Germinal center (tissue), 1 donor: ENCODE data around the gene SLC2A3.
"Not testable (repeated sequence)": the region's sequence is repeated elsewhere in the genome, so short reads cannot be mapped to it uniquely, and the experiment has no call there.

Source experiments
- DNase-seq: peaks from one replicate; pipeline ENCODE4 v3.0.0; 2012; ENCODE audit warnings: mixed read lengths, low spot score

SLC2A3 gene

DNA sequence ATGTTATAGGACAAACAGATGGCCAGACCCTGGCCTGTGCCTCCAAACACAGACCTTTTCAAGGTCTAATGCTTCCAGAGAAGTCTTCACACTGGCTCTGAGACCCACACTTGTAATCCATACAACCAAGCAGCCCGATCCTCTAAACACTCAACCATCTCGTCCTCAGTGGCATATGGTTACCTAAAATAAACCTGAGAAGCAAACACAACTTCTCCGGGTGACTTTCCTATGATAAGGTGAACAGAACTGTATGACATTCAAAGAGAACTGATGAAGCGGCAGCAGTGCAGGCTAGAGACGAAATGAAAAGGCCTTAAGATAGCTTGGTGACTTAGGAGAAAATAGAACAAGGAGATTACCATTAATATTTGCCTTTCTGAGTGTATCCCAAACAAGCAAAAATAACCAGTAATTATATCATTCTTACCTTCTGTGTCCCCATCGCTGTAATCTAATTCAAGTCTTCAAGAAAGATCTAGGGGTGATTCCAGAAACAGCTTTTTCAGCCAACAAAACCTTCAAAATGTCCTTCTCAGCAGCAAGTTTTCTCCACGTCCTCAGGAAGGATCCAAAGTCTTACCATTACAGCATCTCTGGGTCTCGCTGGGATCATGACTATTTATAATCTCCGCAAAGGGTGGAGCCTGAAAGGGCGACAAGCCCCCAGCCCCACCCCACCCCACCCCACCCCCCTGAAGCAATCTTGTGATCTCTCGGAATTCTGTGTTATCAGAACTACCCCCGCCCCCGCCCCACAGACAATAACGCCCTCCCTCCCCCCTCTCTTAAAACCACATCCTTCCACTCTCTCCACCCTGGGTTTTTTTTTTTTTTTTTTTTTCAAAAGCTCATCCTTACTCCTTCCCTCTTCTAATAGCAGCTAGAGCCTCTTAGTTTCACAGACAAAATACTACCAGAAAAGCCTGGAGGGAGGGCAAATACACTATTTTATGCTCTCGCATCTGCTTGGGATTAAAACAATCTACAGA, at the start of gene SLC2A3:
Gene SLC2A3 (minus strand): TSS at position 598 of the 992 bp plus-strand sequence. CDS start 153 bp downstream, at position 445.
- peak; percentile 70 for DNase-seq

DNA sequence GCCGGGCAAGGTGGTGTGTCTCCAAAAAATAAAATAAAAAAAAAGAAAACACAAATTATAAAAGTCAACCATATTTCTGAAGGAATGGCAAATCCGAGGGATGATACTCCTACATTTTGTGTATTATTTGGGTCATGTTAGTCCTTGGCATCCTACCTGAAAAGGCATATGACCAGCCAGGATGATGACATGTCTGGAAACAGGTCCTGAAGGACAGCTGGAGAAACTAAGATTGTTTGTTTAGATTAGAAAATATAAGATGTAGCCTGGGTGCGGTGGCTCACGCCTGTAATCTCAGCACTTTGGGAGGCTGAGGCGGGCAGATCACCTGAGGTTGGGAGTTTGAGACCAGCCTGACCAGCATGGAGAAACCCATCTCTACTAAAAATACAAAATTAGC, 48.9 kb upstream of the SLC2A3 start:
- no peak for DNase-seq

DNA sequence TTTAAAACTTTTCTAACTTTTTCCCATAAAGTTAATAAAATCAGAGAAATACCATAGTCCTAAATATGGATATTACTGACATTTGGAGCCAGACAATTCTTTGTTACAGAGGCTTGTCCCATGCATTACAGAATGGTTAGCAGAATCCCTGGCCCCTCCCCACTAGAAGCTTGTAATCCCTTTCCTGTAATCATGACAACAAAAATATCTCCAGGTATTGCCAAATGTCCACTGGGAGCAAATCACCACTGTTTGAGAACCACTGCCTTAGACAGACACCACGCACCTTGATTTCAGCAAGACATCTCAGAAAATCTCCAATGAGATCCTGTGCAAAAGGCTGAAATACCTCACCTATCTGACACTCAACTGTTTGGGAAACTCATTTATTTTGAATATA, 47.5 kb upstream of the SLC2A3 start:
- not testable (repeated sequence) for DNase-seq

DNA sequence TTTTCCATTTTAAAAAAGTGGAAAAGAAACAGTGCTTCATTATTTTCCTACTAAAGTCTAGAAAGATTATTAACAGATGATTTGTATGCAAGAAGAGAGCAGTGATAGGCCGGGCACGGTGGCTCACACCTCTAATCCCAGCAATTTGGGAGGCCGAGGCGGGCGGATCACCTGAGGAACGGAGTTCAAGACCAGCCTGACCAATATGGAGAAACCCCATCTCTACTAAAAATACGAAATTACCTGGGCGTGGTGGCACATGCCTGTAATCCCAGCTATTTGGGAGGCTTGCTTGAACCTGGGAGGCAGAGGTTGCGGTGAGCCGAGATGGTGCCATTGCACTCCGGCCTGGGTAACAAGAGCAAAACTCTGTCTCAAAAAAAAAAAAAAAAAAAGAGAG, 47.0 kb upstream of the SLC2A3 start:
- not testable (repeated sequence) for DNase-seq

DNA sequence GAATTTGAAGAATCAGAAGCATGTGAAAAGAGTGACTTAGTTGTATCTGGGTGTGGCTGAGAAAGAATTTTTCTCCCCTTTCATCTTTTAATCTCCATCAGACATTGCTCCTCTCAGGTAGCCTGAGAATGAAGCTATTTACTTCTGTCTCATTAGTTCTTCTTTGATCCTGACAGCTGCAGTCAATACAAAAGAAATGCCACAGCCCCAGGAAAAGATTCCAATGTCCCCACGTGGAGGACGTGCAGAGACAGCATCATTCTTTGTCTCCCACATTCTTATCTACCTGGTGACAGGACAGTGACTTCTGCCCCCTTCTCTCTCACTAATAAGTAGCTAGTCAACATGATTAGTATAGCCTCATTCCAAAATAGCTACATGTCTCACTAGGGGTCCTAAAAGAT, 46.3 kb upstream of the SLC2A3 start:
- not testable (repeated sequence) for DNase-seq

DNA sequence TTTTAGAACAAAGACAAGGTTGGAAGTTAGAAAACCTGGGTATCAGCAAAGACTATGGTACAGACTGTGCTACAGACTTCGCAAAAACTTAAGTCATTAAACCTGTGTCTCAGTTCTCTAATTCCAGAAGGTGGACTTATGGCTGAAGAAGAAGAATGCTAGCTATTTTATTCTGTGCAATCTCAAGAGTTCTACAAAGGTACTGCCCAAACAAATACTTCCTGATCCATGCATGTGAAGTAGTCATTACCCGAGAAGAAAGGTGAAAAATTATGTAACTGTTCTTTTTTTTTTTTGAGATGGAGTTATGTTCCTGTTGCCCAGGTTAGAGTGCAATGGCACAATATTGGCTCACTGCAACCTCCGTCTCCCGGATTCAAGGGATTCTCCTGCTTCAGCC, 45.5 kb upstream of the SLC2A3 start:
- DNase-seq: no peak

DNA sequence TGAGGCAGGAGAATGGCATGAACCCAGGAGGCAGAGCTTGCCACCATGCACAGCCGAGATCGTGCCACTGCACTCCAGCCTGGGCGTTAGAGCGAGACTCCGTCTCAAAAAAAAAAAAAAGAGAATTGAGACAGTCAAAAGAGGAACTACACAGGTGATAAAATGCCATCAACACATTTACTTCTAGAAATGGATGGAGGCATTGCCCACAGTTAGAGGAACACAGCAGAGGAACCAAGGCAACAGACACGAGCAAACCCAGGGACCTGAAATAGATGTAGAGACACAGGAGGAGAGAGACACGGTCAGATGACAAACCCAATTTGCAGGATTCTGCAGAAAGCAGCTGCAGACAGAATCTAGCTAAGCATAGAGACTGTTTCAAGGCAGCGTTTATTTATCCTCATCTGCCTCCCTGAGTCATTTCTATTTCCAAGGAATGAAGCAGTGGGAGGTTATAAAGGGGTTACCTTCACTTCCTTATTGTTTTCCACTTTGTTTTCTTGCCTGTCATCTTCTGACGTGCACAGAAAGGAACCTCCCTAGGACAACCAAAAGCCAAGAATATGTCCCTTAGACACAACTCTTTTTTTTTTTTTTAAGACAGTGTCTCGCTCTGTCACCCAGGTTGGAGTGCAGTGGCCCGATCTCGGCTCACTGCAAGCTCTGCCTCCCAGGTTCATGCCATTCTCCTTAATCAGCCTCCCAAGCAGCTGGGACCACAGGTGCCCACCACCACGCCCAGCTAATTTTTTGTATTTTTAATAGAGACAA, 41.6 kb upstream of the SLC2A3 start:
- not testable (repeated sequence) for DNase-seq

DNA sequence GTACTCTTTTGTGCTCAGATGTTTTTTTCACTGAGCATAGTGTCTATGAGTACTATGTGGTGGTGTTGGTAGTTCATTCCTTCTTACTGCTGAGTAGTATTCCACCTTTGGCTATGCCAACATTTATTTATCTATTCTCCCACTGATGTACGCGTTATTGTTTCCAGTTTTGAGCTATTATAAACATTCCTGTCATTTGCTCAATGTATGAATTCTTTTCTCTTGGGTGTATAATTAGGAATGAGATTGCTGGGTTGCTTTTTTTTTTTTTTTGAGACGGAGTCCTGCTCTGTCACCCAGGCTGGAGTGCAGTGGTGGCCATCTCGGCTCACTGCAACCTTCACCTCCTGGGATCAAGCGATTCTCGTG, 37.5 kb upstream of the SLC2A3 start:
- no peak for DNase-seq

DNA sequence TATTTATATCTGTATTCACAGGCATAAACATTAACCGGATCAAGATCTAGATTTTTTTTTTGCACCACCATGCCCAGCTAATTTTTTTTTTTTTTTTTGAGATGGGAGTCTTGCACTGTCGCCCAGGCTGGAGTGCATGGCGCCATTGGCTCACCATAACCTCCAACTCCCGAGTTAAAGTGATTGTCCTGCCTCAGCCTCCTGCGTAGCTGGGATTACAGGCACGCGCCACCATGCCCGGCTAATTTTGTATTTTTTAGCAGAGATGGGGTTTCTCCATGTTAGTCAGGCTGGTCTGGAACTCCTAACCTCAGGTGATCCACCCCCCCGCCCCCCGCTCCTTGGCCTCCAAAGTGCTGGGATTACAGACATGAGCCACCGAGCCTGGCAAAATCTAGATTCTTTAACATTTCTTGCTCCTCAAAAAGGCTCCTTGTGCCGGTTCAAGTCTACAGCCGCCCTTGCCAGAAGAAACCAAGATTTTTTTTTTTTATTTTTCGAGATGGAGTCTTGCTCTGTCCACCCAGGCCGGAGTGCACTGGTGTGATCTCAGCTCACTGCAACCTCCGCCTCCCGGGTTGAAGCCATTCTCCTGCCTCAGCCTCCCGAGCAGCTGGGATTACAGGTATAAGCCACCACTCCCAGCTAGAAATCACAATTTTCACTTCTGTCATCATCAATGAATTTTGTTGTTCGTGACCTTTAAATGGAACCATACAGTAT, 36.9 kb upstream of the SLC2A3 start:
- DNase-seq: no peak

DNA sequence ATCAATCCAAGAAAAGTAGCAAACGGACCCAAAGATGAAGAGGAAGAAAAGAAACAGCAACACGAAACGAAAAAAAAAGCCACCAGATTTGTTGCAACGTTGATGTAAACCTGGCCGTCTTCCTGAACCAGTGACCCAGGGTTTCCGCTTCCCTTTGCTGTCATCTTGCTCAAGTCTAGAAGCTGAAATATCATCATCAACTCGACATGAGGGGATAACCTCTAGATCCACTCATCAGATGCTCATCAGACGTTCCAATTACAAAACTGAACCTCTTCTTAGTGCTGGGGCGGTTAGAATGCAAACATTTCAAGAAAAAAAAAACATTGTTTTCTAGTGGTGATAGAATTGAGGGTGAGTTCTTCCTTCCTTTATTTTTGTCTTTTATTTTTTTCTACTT, 36.3 kb upstream of the SLC2A3 start:
- DNase-seq: not testable (repeated sequence)

DNA sequence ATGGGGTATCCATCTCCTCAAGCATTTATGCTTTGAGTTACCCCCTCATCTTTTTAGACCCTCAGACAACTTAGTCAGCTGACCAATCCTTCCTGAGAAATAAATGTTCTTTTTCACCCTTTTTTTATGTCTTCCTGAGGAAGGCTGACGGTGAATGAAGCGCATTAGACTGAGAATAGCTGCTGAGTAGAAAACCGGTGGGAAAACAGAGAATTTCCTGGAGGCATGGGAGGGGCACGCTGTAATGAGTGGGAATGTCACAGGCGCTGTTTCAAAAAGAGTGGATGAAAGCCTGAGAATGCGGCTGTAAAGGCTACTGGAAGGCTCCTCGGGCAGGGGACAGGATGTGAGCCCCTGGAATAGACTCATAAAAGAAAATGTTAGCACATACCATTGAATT, 35.8 kb upstream of the SLC2A3 start:
- not testable (repeated sequence) for DNase-seq

DNA sequence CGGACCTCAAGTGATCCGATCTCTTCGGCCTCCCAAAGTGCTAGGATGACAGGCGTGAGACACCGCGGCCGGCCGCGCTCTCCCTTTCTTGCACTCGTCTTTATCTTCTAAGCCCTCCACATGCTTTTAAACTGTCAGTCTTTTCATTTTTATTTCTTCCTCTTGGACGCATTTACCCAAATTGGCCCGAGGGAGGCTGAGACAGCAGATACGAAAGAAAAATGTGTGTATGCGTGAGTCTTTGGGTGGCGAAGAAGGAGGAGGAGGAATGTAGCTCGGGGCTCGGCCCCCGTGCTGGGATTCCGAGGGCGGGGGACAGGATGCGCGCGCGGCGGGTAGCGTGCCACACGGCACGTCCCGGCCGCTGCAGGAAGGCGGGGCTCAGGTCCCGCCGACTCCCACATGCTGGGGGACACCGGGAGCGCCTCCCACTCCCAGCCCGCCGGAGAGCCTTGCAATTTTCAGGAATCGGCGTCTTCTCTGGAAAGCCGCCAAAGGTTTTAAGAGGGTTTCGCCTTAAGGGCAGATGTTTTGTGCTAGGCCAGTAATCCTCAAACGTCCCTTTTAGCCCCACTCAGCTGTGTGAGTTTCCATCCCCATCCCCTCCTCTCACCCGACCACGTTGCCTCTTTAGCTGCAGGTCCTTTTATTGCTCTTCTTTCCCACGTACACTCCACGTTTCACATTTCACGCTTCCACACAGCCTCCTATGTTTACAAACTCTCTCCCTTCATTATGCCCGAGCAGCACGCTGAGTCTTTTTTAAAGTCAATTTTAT, 34.7 kb upstream of the SLC2A3 start:
- peak; percentile 77 for DNase-seq

DNA sequence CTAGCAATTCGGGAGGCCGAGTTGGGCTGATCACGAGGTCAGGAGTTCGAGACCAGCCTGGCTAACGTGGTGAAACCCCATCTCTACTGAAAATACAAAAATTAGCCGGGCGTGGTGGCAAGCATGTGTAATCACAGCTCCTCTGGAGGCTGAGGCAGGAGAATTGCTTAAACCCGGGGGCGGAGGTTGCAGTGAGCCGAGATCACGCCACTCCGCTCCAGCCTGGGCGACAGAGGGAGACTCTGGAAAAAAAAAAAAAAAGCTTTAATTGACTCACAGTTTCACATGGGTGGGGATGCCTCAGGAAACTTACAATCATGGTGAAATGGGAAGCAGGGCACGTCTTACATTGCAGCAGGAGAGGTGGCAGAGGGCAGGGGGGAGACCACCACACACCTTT, 30.6 kb upstream of the SLC2A3 start:
- no peak for DNase-seq

DNA sequence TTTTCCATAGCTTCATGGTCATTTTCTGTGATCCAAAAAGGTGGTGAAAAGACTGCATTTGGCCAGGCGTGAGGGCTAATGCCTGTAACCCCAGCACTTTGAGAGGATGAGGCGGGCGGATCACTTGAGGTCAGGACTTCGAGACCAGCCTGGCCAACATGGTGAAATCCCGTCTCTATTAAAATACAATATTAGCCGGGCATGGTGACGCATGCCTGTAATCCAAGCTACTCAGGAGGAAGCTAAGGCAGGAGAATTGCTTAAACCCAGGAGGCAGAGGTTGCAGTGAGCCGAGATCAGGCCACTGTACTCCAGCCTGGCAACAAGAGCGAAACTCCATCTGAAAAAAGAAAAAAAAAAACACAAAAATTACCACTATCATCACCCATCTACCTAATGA, 28.7 kb upstream of the SLC2A3 start:
- DNase-seq: not testable (repeated sequence)

DNA sequence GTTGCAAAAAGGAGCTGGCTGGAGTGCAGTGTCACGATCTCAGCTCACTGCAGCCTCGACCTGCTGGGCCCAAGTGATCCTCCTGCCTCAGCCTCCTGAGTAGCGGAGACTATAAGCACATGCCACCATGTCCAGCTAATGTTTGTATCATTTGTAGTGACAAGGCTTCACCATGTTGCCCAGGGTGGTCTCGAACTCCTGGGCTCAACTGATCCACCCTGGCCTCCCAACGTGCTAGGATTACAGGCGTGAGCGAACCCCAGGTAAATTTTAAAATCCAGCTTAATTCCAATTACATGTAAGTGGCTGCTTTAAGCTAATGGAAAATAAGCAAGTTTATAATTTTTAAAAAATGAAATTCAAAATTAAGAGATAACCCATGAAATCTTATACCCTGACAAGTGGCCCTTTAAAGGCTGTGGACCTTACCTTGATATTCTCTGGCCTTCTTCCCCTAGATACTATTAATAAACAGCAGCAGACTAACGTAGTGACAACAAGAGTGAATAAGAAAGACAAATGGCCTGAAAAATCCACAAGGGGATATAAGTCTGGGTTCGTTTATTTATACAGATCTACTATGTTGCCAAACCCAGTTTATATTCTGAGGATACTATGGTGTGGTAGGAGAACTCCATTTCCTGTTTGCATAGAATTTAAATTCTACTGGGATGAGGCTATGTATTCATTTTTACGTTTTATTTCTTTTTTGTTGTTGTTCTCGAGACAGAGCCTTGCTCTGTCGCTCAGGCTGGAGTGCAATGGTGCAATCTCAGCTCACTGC, 25.6 kb upstream of the SLC2A3 start:
- DNase-seq: no peak

DNA sequence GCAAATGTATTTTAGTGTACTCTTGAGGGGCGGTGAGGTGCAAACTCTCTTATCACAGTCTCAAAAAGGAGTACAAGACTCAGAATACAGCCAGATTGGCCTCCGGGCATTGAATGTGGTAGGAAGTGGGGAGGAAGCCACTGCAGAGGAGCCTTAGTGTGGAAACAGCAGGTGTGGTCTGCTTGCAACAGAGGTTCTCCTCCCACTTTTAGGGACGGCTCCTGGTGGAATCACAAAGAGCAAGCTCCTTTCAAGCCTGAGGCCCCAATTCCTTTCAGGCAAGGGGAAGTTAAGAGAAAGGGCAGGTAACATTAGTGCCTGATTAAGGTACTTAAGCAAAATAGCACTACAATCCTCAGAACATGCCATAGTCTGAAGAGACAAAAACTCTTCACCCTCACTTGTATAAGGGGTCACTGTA, 23.7 kb upstream of the SLC2A3 start:
- peak; percentile 30 for DNase-seq

DNA sequence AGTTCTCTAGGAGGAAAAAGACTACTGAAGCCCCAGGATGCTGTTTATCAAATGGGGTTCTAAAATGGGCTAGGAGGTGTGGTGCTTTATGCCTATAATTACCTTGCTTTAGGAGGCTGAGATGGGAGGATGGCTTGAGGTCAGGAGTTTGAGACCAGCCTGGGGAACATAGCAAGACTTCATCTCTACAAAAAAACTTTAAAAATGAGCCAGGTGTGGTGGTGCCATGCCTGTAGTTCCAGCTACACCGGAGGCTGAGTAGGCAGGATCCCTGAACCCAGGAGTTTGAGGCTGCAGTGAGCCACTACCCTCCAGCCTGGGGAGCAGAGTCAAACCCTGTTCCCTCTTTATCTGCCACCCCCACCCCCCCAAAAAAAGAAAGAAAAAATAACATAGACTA, 23.3 kb upstream of the SLC2A3 start:
- no peak for DNase-seq

DNA sequence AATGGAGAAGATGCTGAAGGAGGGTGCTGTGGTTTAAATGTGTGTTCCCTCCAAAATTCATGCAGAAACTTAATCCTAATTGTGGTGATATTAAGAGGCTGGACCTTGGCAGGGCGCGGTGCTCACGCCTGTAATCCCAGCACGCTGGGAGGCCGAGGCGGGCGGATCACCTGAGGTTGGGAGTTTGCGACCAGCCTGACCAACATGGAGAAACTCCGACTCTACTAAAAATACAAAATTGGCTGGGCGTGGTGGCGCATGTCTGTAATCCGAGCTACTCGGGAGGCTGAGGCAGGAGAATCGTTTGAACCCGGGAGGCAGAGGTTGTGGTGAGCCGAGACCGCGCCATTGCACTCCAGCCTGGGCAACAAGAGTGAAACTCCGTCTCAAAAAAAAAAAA, 18.9 kb upstream of the SLC2A3 start:
- not testable (repeated sequence) for DNase-seq

DNA sequence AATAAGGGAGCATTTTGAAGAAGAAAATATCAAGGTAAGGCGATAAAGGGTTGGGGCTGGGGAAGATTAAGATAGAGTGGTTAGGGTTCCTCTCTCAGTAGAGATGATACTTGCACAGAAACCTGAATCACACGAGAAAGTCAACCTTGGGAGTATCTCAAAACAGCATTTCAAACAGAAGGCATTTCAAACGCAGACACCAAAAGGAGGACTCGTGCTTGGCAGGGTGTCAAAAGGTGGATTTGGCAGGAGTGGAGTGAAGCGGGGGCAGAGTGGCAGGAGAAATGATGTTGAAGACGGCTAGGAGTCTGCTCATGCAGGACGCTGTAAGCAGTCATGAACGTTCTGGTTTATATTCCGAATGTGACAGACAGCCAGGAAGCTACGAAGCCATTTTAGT, 18.4 kb upstream of the SLC2A3 start:
- not testable (repeated sequence) for DNase-seq

DNA sequence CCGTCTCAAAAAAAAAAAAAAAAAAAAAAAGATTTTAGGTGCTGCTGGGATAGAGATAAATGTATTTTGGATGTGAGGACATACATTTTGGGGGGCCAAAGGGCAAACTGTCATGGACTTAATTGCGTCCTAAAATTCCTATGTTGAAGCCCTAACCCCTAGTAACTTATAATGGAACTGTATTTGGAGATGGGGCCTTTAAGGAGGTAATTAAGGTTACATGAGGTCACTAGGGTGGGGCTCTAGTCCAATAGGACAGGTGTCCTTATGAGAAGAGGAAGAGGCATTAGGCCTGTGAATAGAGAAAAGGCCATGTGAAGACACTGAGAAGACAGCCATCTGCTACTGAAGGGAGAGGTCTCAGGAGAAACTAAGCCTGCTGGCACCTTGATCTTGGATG, 17.9 kb upstream of the SLC2A3 start:
- DNase-seq: not testable (repeated sequence)

DNA sequence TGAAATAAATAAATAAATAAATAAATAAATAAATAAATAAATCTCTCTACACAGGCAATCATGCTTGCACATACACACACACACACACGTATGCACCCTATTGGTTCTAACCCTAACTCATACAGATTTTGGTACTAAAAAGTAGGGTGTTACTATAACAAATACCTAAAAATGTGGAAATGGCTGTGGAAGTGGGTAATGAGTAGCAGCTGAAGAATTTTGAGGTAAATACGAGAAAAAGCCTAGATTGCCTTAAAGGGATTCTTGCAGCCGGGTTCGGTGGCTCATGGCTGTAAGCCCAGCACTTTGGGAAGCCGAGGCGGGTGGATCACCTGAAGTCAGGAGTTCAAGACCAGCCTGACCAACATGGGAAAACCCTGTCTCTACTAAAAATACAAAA, 15.7 kb upstream of the SLC2A3 start:
- DNase-seq: no peak
